Ishikawa (cell line): ENCODE data around the gene TBXT.

Experiments used
- CEBPB ChIP-seq: IDR thresholded peaks from 2 replicates; pipeline ENCODE4 v1.6.1; 2012
- CREB1 ChIP-seq: IDR thresholded peaks from 2 replicates; pipeline ENCODE4 v1.6.1; 2012; ENCODE audit warnings: low read depth
- MAX ChIP-seq: IDR thresholded peaks from 2 replicates; pipeline ENCODE4 v1.6.1; 2012
- RAD21 ChIP-seq: IDR thresholded peaks from 2 replicates; pipeline ENCODE4 v1.6.1; 2012; ENCODE audit warnings: low read depth
- REST ChIP-seq: IDR thresholded peaks from 2 replicates; pipeline ENCODE4 v1.6.1; 2012; ENCODE audit warnings: low read depth, mild to moderate bottlenecking
- TCF12 ChIP-seq: IDR thresholded peaks from 2 replicates; pipeline ENCODE4 v1.6.1; 2012; ENCODE audit warnings: low read depth
- TEAD4 ChIP-seq: IDR thresholded peaks from 2 replicates; pipeline ENCODE4 v1.6.1; 2012
- YY1 ChIP-seq: IDR thresholded peaks from 2 replicates; pipeline ENCODE4 v1.6.1; 2012; ENCODE audit warnings: low read depth
- ZBTB7A ChIP-seq: IDR thresholded peaks from 2 replicates; pipeline ENCODE4 v1.6.1; 2012; ENCODE audit warnings: low read depth

- no peak for TF ChIP-seq YY1
- no peak for TF ChIP-seq REST
- TF ChIP-seq RAD21: no peak
- no peak for TF ChIP-seq CEBPB
- no peak for TF ChIP-seq ZBTB7A
- no peak for TF ChIP-seq MAX
- TF ChIP-seq CREB1: no peak
- no peak for TF ChIP-seq TEAD4
- no peak for TF ChIP-seq TCF12
These were observed 5.8 kb upstream of the TBXT start for GRCh38 chr6:166173281-166173951.
